B cell (primary cell): ENCODE results near the gene ATG2A. TPM values are rescaled to one million over a fixed set of nuclear protein-coding genes. Genes with fewer than 3 reads are reported as not detected.

Experiments
- ATAC-seq: fragments of 200-7000 bp; cut with Tn5 transposase; one replicate; pipeline ENCODE4 v1.10.0; 2021; ENCODE audit warnings: low read depth, mild to moderate bottlenecking, moderate number of reproducible peaks, moderate library complexity
- CTCF ChIA-PET: fragments of 350-600 bp; sonication (Branson Sonifier 250); formaldehyde crosslinking; loops from one replicate; lab custom pipeline; 2021; ENCODE audit warnings: antibody characterized with exemption, inconsistent platforms; lab: Charles Lee
- POLR2A ChIA-PET: fragments of 350-600 bp; sonication (Branson Sonifier 250); formaldehyde crosslinking; loops from one replicate; lab custom pipeline; 2021; ENCODE audit warnings: antibody characterized with exemption; lab: Charles Lee
- DNase-seq: peaks from one replicate; pipeline ENCODE4 v3.0.0; 2013
- H2AFZ ChIP-seq: 2 replicates; pipeline ENCODE4 v1.6.1; 2012; ENCODE audit warnings: mild to moderate bottlenecking, low read depth, low read length; ENCODE audit not compliant: insufficient read depth, poor library complexity, severe bottlenecking
- H3K27ac ChIP-seq, 2 donors: 1 replicate in 1 of 2; 2 replicates in 1 of 2; pipeline ENCODE4 v1.5.1; 2012 to 2013; ENCODE audit warnings: low read length in 2 of 2, mild to moderate bottlenecking in 2 of 2, moderate library complexity in 1 of 2
- H3K27me3 ChIP-seq, 4 experiments: fragments of 200-600 bp in 1 of 4; sonication (generic) in 1 of 4; replicated peaks in 1 of 4; 1 replicate in 2 of 4; 2 replicates in 2 of 4; pipeline versions ENCODE4 v1.6.1 to v1.7.0; 2013 to 2016; ENCODE audit warnings: low read length in 3 of 4, mild to moderate bottlenecking in 2 of 4, mixed read lengths in 1 of 4, moderate library complexity in 1 of 4; ENCODE audit not compliant: insufficient read depth in 4 of 4, control insufficient read depth in 3 of 4; ENCODE audit errors: control extremely low read depth in 1 of 4
- H3K36me3 ChIP-seq, 2 experiments: replicated peaks in 1 of 2; 1 replicate in 1 of 2; 2 replicates in 1 of 2; pipeline versions ENCODE4 v1.6.1 to v1.7.1; 2013; ENCODE audit warnings: low read length in 1 of 2; ENCODE audit not compliant: insufficient read depth in 2 of 2, control insufficient read depth in 1 of 2; ENCODE audit errors: control extremely low read depth in 1 of 2, extremely low read depth in 1 of 2
- H3K4me1 ChIP-seq, 2 donors: fragments of 200-600 bp in 1 of 2; sonication (generic) in 1 of 2; 1 replicate in 1 of 2; 2 replicates in 1 of 2; pipeline versions ENCODE4 v1.5.1 to v1.6.1; 2013 to 2017; ENCODE audit warnings: low read length in 2 of 2; ENCODE audit not compliant: control insufficient read depth in 2 of 2, insufficient read depth in 2 of 2
- H3K4me2 ChIP-seq: replicated peaks from 2 replicates; pipeline ENCODE3; 2012; ENCODE audit warnings: mild to moderate bottlenecking, low read depth, low read length; ENCODE audit not compliant: poor library complexity, severe bottlenecking
- H3K4me3 ChIP-seq, 5 experiments: fragments of 200-600 bp in 1 of 5; sonication (generic) in 1 of 5; 1 replicate in 3 of 5; 2 replicates in 2 of 5; pipeline versions ENCODE4 v1.5.1 to v1.7.0; 2011 to 2016; ENCODE audit warnings: low read length in 4 of 5, mild to moderate bottlenecking in 4 of 5, low read depth in 2 of 5, control low read depth in 1 of 5, moderate library complexity in 1 of 5; ENCODE audit not compliant: insufficient read depth in 1 of 5; ENCODE audit errors: control extremely low read depth in 1 of 5, extremely low read depth in 1 of 5
- H3K79me2 ChIP-seq: fragments of 200-600 bp; sonication (generic); one replicate; pipeline ENCODE4 v1.6.0; 2016; ENCODE audit warnings: low read length; ENCODE audit not compliant: control insufficient read depth, insufficient read depth
- H3K9ac ChIP-seq: fragments of 200-600 bp; sonication (generic); 2 replicates; pipeline ENCODE4 v1.6.1; 2017; ENCODE audit warnings: mild to moderate bottlenecking, low read length, moderate library complexity
- H3K9me3 ChIP-seq, 3 donors: one replicate each; pipeline versions ENCODE4 v1.6.1 to v1.7.1; 2013; ENCODE audit warnings: low read length in 2 of 3; ENCODE audit not compliant: control insufficient read depth in 2 of 3, insufficient read depth in 1 of 3; ENCODE audit errors: control extremely low read depth in 1 of 3
- H4K20me1 ChIP-seq: 2 replicates; pipeline ENCODE4 v1.6.0; 2012; ENCODE audit warnings: mild to moderate bottlenecking, low read length; ENCODE audit not compliant: insufficient read depth, control insufficient read depth, poor library complexity, severe bottlenecking
- H3K27ac Mint-ChIP-seq: one replicate; pipeline ENCODE4 v1.8.0; 2021; ENCODE audit warnings: mixed read lengths
- H3K27me3 Mint-ChIP-seq: one replicate; pipeline ENCODE4 v1.8.0; 2021; ENCODE audit warnings: mixed read lengths
- H3K4me1 Mint-ChIP-seq: one replicate; pipeline ENCODE4 v1.8.0; 2021; ENCODE audit warnings: mixed read lengths
- H3K4me3 Mint-ChIP-seq: one replicate; pipeline ENCODE4 v1.8.0; 2021; ENCODE audit warnings: mixed read lengths
- H3K9me3 Mint-ChIP-seq: one replicate; pipeline ENCODE4 v1.8.0; 2022; ENCODE audit warnings: mixed read lengths; ENCODE audit not compliant: insufficient read depth
- CTCF ChIP-seq: fragments of 200-600 bp; IDR thresholded peaks from one replicate; pipeline ENCODE4 v1.8.0; 2022; ENCODE audit warnings: antibody characterized with exemption, mild to moderate bottlenecking
- EZH2 ChIP-seq: IDR thresholded peaks from 2 replicates; pipeline ENCODE4 v1.6.1; 2012; ENCODE audit warnings: borderline replicate concordance, low read depth, mild to moderate bottlenecking, moderate library complexity, low read length; ENCODE audit not compliant: insufficient read depth, poor library complexity, severe bottlenecking
- WGBS: methylation state at CpG from one replicate; pipeline ENCODE4 v1.1.5; 2013; ENCODE audit warnings: missing lambda C conversion rate; ENCODE audit not compliant: insufficient coverage; 5-methylcytosine and 5-hydroxymethylcytosine counted together
- intact Hi-C: fragments of 100-400 bp; cut with micrococcal nuclease; formaldehyde crosslinking; loops from one replicate; pipeline ENCODE4 v1.10.0; 2022
- polyA plus RNA-seq: library from polyadenylated mRNA; depleted of rRNA; stranded (reverse); fragments of >200 nt; gene quantifications from 2 replicates; pipeline ENCODE4 v1.2.3, GENCODE V29; 2012
- total RNA-seq, 2 donors: library from RNA; stranded (reverse); fragments of 120-200 nt in 1 of 2; gene quantifications; 1 replicate in 1 of 2; 2 replicates in 1 of 2; pipeline versions ENCODE4 v1.2.3 to v1.2.4, GENCODE V29; 2013 to 2022

The ATG2A gene
- total and polyA plus RNA-seq, 2 donors (not counting 1 experiment from before 2014, with no cell fraction given) = 24.3 to 38.6 TPM

- H4K20me1 ChIP-seq = no peaks in the 10 kb centered on the region
- peaks cover 0 to 20% of the 10 kb centered on the region in 2 experiments for H3K36me3 ChIP-seq
- TF ChIP-seq CTCF (no peak), EZH2 (no peak)
- 87% methylated on average over 39 of the region's 39 CpGs for WGBS
- no peak overlapping the region for H3K9ac ChIP-seq
- no peaks in the 10 kb centered on the region for H3K27me3 Mint-ChIP-seq
- no peaks in the 10 kb centered on the region for H3K79me2 ChIP-seq
- ChIA-PET CTCF (interaction anchor here (0.9 to 30.2 kb wide), 14 partner anchors 8 to 132 kb away, joined by 3 to 1254 read pairs (median 6); partner anchors contain the start of genes ARL2, CDC42BPG, EHD1 and SNX15), POLR2A (interaction anchor here (6.9 kb wide), 1 partner anchor 48 kb away, joined by 39 read pairs; no protein-coding TSS in a partner anchor)
- no peaks in the 10 kb centered on the region for H3K9me3 Mint-ChIP-seq
- no peaks in the 10 kb centered on the region for H3K27me3 ChIP-seq
- H3K27ac Mint-ChIP-seq = no peak overlapping the region
- no peak overlapping the region for H3K27ac ChIP-seq
- DNase-seq = no peak
- H3K4me1 Mint-ChIP-seq = peaks cover 16% of the 10 kb centered on the region
- intact Hi-C loops = loop anchor here (1.0 kb wide), 3 partner anchors 44 to 108 kb away; no protein-coding TSS in a partner anchor
- ATAC-seq = no peak
- no peak overlapping the region for H3K4me2 ChIP-seq
- no peak overlapping the region for H2AFZ ChIP-seq
- H3K4me1 ChIP-seq = peaks cover 22 to 30% of the 10 kb centered on the region in 2 donors
- H3K9me3 ChIP-seq = no peaks in the 10 kb centered on the region
- H3K4me3 Mint-ChIP-seq = no peak overlapping the region
- no peak overlapping the region for H3K4me3 ChIP-seq
These were observed 22.1 kb downstream of the ATG2A start for GRCh38 chr11:64894812-64895452.
